GM18907 (cell line): ENCODE data around the gene NUMA1.
A peak's percentile ranks its signal among the peaks of the same experiment; 100 is the strongest.

ENCODE experiments used
- ATAC-seq: cut with Tn5 transposase; IDR thresholded peaks from one replicate; pipeline ENCODE4 v1.9.1; 2021; ENCODE audit warnings: mild to moderate bottlenecking, moderate library complexity; ENCODE audit not compliant: unreplicated experiment

The NUMA1 gene

GRCh38 chr11:72066855-72067254, 13.5 kb downstream of the NUMA1 start:
- no peak for ATAC-seq

- no peak for ATAC-seq
Measured at GRCh38 chr11:72061739-72062396, 18.5 kb downstream of the NUMA1 start.

- ATAC-seq, result no peak
Measured at GRCh38 chr11:72058416-72059034, 21.8 kb downstream of the NUMA1 start.

GRCh38 chr11:72048766-72049460, 31.4 kb downstream of the NUMA1 start:
- no peak for ATAC-seq

GRCh38 chr11:72045849-72046248, 34.5 kb downstream of the NUMA1 start:
- no peak for ATAC-seq

- peak; percentile 9 for ATAC-seq
Measured at GRCh38 chr11:72042064-72042745, 38.1 kb downstream of the NUMA1 start.

GRCh38 chr11:72041364-72042063, 38.8 kb downstream of the NUMA1 start:
- ATAC-seq, result peak; percentile 51

- ATAC-seq, result no peak
Measured at GRCh38 chr11:72040491-72041363, 39.6 kb downstream of the NUMA1 start.

- no peak for ATAC-seq
Measured at GRCh38 chr11:72039856-72040401, 40.4 kb downstream of the NUMA1 start.

- ATAC-seq, result no peak
Measured at GRCh38 chr11:72039031-72039855, 41.1 kb downstream of the NUMA1 start.

- ATAC-seq, result no peak
Measured at GRCh38 chr11:72038491-72038890, 41.9 kb downstream of the NUMA1 start.

GRCh38 chr11:72037554-72038311, 42.6 kb downstream of the NUMA1 start:
- no peak for ATAC-seq

GRCh38 chr11:72036687-72037086, 43.7 kb downstream of the NUMA1 start:
- no peak for ATAC-seq

- ATAC-seq, result no peak
Measured at GRCh38 chr11:72030472-72031045, 49.8 kb downstream of the NUMA1 start.

- no peak for ATAC-seq
Measured at GRCh38 chr11:72026090-72026489, 54.3 kb downstream of the NUMA1 start.

- ATAC-seq, result no peak
Measured at GRCh38 chr11:72024069-72024754, 56.1 kb downstream of the NUMA1 start.

GRCh38 chr11:72023335-72023734, 57.0 kb downstream of the NUMA1 start:
- no peak for ATAC-seq
